ENCODE measurements around the gene ZNF407.

The ZNF407 gene

GRCh38 chr18:74731097-74731496 lies 133.4 kb downstream of the ZNF407 start:
- no peak overlapping the region for H3K27ac ChIP-seq
- ChIA-PET POLR2A (ENCODE audit: low non-redundant PET) (no interaction called here), CTCF (no interaction called here)
- peak; percentile 26 for DNase-seq (ENCODE audit: low spot score)
- no peak for TF ChIP-seq CTCF (conservative IDR thresholded peaks at IDR 0.05; ENCODE audit: low read depth)

GRCh38 chr18:74732380-74732779 lies 134.7 kb downstream of the ZNF407 start:
- no peak overlapping the region for H3K27ac ChIP-seq
- ChIA-PET POLR2A (ENCODE audit: low non-redundant PET) (no interaction called here), CTCF (interaction anchor here (0.6 kb wide), 1 partner anchor 406 kb away, joined by 3 read pairs; no protein-coding TSS in a partner anchor)
- TF ChIP-seq CTCF (conservative IDR thresholded peaks at IDR 0.05; ENCODE audit: low read depth): no peak
- DNase-seq (ENCODE audit: low spot score): no peak

- DNase-seq (ENCODE audit: low spot score): no peak
- no peak overlapping the region for H3K27ac ChIP-seq
- ChIA-PET POLR2A (ENCODE audit: low non-redundant PET) (no interaction called here), CTCF (no interaction called here)
- TF ChIP-seq CTCF (conservative IDR thresholded peaks at IDR 0.05; ENCODE audit: low read depth): no peak
Observed at GRCh38 chr18:74733598-74733997, 135.9 kb downstream of the ZNF407 start.

GRCh38 chr18:74734013-74734444 lies 136.4 kb downstream of the ZNF407 start:
- DNase-seq (ENCODE audit: low spot score): no peak

GRCh38 chr18:74739926-74740325 lies 142.3 kb downstream of the ZNF407 start:
- POLR2A ChIA-PET (ENCODE audit: low non-redundant PET): no interaction called here
- CTCF ChIA-PET: interaction anchor here (0.6 to 0.8 kb wide), 2 partner anchors 147 to 659 kb away, joined by 3 read pairs; no protein-coding TSS in a partner anchor
- DNase-seq (ENCODE audit: low spot score): no peak
- TF ChIP-seq CTCF (conservative IDR thresholded peaks at IDR 0.05; ENCODE audit: low read depth): no peak
- no peak overlapping the region for H3K27ac ChIP-seq

More at GRCh38 chr18:74734013-74734444, 136.4 kb downstream of the ZNF407 start:
- ChIA-PET CTCF (no interaction called here), POLR2A (ENCODE audit: low non-redundant PET) (no interaction called here)
- no peak for TF ChIP-seq CTCF (conservative IDR thresholded peaks at IDR 0.05; ENCODE audit: low read depth)
- no peak overlapping the region for H3K27ac ChIP-seq

GRCh38 chr18:74742573-74743243 lies 145.0 kb downstream of the ZNF407 start:
- no peak for DNase-seq (ENCODE audit: low spot score)
- TF ChIP-seq CTCF (conservative IDR thresholded peaks at IDR 0.05; ENCODE audit: low read depth): no peak
- ChIA-PET CTCF (no interaction called here), POLR2A (ENCODE audit: low non-redundant PET) (no interaction called here)
- H3K27ac ChIP-seq: no peak overlapping the region
